ENCODE results near the gene HSFX4.
A peak's percentile ranks its signal among the peaks of the same experiment; 100 is the strongest.
"Not testable (repeated sequence)": the region's sequence is repeated elsewhere in the genome, so short reads cannot be mapped to it uniquely, and the experiment has no call there.

Gene HSFX4

DNA sequence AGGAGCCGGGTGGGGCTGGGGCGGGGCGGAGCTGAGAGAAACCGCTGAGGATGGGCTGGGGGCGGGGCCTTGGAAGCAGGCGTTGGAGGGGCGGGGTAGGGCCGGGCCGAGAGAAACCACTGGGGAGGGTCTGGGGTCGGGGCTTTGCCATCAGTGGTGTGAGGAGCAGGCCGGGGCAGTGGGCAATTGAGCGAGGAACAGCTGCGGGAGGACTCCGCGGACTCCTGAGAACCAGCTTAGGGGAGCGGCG is 10.2 kb downstream of the HSFX4 start:
- no peak for DNase-seq (ENCODE audit: low read depth in 1 of 2, low spot score in 1 of 2)
- TF ChIP-seq, protein P1, sequence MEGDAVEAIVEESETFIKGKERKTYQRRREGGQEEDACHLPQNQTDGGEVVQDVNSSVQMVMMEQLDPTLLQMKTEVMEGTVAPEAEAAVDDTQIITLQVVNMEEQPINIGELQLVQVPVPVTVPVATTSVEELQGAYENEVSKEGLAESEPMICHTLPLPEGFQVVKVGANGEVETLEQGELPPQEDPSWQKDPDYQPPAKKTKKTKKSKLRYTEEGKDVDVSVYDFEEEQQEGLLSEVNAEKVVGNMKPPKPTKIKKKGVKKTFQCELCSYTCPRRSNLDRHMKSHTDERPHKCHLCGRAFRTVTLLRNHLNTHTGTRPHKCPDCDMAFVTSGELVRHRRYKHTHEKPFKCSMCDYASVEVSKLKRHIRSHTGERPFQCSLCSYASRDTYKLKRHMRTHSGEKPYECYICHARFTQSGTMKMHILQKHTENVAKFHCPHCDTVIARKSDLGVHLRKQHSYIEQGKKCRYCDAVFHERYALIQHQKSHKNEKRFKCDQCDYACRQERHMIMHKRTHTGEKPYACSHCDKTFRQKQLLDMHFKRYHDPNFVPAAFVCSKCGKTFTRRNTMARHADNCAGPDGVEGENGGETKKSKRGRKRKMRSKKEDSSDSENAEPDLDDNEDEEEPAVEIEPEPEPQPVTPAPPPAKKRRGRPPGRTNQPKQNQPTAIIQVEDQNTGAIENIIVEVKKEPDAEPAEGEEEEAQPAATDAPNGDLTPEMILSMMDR (IDR thresholded peaks at IDR 0.05; ENCODE audit: insufficient read depth, low read length) = no peak
- TF ChIP-seq GABPA (IDR thresholded peaks at IDR 0.05; ENCODE audit: low read depth) (no peak), POLR2AphosphoS5 (IDR thresholded peaks at IDR 0.05; ENCODE audit: low read depth) (no peak), SPI1 (IDR thresholded peaks at IDR 0.05; ENCODE audit: borderline replicate concordance, low read depth) (no peak)
- TF ChIP-seq, protein P2, sequence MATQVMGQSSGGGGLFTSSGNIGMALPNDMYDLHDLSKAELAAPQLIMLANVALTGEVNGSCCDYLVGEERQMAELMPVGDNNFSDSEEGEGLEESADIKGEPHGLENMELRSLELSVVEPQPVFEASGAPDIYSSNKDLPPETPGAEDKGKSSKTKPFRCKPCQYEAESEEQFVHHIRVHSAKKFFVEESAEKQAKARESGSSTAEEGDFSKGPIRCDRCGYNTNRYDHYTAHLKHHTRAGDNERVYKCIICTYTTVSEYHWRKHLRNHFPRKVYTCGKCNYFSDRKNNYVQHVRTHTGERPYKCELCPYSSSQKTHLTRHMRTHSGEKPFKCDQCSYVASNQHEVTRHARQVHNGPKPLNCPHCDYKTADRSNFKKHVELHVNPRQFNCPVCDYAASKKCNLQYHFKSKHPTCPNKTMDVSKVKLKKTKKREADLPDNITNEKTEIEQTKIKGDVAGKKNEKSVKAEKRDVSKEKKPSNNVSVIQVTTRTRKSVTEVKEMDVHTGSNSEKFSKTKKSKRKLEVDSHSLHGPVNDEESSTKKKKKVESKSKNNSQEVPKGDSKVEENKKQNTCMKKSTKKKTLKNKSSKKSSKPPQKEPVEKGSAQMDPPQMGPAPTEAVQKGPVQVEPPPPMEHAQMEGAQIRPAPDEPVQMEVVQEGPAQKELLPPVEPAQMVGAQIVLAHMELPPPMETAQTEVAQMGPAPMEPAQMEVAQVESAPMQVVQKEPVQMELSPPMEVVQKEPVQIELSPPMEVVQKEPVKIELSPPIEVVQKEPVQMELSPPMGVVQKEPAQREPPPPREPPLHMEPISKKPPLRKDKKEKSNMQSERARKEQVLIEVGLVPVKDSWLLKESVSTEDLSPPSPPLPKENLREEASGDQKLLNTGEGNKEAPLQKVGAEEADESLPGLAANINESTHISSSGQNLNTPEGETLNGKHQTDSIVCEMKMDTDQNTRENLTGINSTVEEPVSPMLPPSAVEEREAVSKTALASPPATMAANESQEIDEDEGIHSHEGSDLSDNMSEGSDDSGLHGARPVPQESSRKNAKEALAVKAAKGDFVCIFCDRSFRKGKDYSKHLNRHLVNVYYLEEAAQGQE (IDR thresholded peaks at IDR 0.05; ENCODE audit: insufficient replicate concordance, low read depth) = no peak
- peak overlapping the region; percentile 52 for H3K4me3 ChIP-seq (replicated peaks; ENCODE audit: insufficient read depth, low read length)
- peak overlapping the region; percentile 77 for H3K27ac ChIP-seq (replicated peaks)
- no peaks in the 10 kb centered on the region for H3K27me3 ChIP-seq (ENCODE audit: insufficient read depth, poor library complexity, severe bottlenecking)

DNA sequence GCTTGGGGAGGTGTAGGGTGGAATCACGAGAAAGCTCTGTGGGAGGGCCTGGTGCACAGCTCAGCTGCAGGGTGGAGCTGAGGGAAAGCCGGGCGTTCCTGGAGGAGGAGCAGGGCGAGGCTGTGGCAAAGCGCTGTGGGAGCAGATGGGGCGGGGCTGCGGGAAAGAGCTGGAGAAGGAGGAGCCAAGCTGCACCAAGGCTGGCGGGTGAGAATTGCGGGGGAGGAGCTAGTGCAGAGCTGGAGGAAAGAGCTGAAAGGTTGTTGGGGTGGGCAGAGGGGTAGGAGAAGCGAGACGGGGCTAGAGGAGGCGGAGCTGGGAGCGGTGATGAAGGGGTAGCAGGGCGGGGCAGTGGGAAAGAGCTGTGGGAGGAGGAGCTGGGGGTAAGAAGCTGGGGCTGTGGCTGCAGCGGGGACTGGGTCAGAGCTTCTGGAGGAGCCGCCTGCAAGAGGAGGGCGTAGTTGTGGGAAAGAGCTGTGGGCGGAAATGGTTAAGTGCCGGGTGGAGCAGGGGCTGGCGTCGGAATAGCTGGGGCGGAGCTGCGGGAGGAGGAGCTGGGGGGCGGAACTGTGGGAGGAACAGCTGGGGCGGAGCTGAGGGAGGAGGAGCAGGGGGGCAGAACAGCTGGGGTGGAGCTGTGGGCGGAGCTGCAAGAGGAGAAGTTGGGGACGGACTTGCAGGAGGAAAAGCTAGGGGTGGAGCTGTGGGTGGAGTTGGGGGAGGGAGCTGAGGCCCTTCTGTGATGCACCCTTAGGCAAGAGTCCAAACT is 10.7 kb downstream of the HSFX4 start:
- DNase-seq (ENCODE audit: low read depth in 1 of 2, low spot score in 1 of 2) = peak; percentile 92 to 97
- peak; percentile 65; the same call in 1 of the 2 replicates for TF ChIP-seq SPI1 (IDR thresholded peaks at IDR 0.05; ENCODE audit: borderline replicate concordance, low read depth)
- TF ChIP-seq, protein P2 (IDR thresholded peaks at IDR 0.05; ENCODE audit: insufficient replicate concordance, low read depth) = no peak
- H3K4me3 ChIP-seq (replicated peaks; ENCODE audit: insufficient read depth, low read length) = peak overlapping the region; percentile 52
- peak overlapping the region; percentile 77 for H3K27ac ChIP-seq (replicated peaks)
- H3K27me3 ChIP-seq (ENCODE audit: insufficient read depth, poor library complexity, severe bottlenecking) = no peaks in the 10 kb centered on the region

DNA sequence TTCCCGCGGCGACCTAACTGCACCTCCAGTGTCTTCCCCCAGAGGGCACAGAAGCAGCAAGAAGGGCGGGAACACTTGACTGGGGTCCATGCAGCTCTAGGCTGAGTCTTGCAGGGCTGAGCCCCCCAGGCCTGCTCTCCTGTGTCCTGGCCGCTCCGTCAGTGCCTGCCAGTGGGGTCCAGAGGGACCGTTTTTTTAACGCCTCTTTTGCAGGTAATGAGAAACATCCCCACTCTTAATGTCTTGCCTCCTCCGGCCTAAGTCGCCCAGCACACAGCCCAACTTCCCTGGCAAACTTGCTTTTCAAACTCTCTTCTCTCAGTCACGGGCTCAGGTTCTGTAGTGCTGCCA is 11.3 kb downstream of the HSFX4 start:
- H3K4me3 ChIP-seq (replicated peaks; ENCODE audit: insufficient read depth, low read length); DNase-seq (ENCODE audit: low read depth in 1 of 2, low spot score in 1 of 2); H3K27me3 ChIP-seq (ENCODE audit: insufficient read depth, poor library complexity, severe bottlenecking): not testable (repeated sequence)
- TF ChIP-seq, protein P1 (IDR thresholded peaks at IDR 0.05; ENCODE audit: insufficient read depth, low read length) = peak; percentile 4
- peak overlapping the region; percentile 60 for H3K27ac ChIP-seq (replicated peaks)

DNA sequence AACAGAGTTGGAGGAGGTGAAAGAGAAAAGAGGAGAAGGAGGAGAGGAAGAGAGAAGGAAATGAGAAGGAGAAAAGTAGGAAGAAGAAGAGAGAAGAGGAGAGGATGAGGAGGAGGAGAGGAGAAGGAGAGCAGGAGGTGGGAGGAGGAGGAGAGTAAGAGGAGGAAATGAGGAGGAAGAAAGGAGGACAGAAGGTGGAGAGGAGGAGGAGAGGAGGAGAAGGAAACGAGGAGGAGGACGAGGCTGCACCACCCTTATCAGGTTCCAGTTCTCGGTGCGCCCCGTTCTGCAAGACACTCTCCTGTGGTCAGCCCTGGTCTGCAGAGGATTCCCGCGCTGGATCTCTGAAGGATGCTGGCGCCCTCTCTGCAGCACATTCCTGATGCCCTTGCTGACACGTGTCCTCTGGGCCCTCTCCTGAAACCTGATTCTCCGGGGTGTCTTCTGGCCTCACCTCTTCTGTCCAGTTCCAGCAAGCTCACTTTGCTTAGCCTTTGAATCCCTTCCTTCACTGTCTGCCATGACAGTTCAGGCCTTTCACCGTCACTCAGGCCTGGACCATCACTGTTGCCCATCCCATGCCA is 15.8 kb downstream of the HSFX4 start:
- H3K4me3 ChIP-seq (replicated peaks; ENCODE audit: insufficient read depth, low read length); H3K27me3 ChIP-seq (ENCODE audit: insufficient read depth, poor library complexity, severe bottlenecking); H3K27ac ChIP-seq (replicated peaks); DNase-seq (ENCODE audit: low read depth in 1 of 2, low spot score in 1 of 2): not testable (repeated sequence)

DNA sequence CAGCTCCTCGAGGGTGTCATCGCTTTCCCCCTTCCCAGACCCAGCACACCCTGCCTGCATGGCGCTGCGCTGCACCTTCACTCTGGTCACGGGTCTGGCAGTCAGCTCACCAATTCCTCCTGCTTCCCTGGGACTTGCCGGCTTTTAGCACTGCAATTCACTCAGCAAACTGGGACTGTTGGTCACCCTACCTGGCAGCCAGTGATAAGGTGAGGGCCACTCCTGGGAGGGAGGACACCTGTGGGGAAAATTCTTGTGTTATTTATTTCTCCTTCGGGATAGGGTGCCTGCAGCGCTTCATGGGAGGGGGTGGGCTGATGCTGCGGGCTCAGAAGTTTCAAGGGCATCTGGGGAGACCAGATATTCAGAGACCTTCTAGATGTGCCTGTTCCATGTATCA is 16.4 kb downstream of the HSFX4 start:
- not testable (repeated sequence) for H3K4me3 ChIP-seq (replicated peaks; ENCODE audit: insufficient read depth, low read length); DNase-seq (ENCODE audit: low read depth in 1 of 2, low spot score in 1 of 2); H3K27me3 ChIP-seq (ENCODE audit: insufficient read depth, poor library complexity, severe bottlenecking); H3K27ac ChIP-seq (replicated peaks)

DNA sequence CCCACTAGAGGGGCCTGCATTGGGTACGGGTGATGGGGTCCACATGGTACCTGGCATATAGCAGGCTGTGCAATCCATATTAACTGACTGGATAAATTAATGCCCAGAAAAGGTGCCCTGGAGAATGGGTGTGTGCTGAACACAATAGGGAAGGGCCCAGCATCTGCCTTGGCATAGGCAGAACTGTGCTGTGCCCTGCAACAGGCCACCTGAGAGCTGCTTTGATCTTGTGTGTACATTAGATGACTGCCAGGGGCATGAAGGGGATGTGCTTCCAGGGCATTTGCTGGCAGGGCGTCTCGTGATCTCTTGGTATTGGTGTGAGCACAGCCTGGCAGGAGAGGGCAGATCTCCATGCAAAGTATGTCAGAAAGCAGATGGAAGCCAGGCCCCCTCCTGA is 17.6 kb downstream of the HSFX4 start:
- not testable (repeated sequence) for H3K27me3 ChIP-seq (ENCODE audit: insufficient read depth, poor library complexity, severe bottlenecking); H3K4me3 ChIP-seq (replicated peaks; ENCODE audit: insufficient read depth, low read length); H3K27ac ChIP-seq (replicated peaks); DNase-seq (ENCODE audit: low read depth in 1 of 2, low spot score in 1 of 2)
